Fibroblast of lung (primary cell): ENCODE data around the gene GLRA2. TPM values are rescaled to one million over a fixed set of nuclear protein-coding genes. Genes with fewer than 3 reads are reported as not detected.
A peak's percentile ranks its signal among the peaks of the same experiment; 100 is the strongest.

Experiments used
- DNase-seq, 2 donors: peaks; one replicate each; pipeline versions ENCODE4 v3.0.0 to v3.0.0-alpha.2; 2010; ENCODE audit warnings: low read depth in 2 of 2
- H2AFZ ChIP-seq: 2 replicates; pipeline ENCODE4 v1.5.1; 2012; ENCODE audit warnings: low read length, control low read depth, inconsistent platforms
- H3K27ac ChIP-seq: 2 replicates; pipeline ENCODE4 v1.5.1; 2011; ENCODE audit warnings: low read length, control low read depth; ENCODE audit not compliant: insufficient read depth
- H3K27me3 ChIP-seq: 2 replicates; pipeline ENCODE4 v1.5.1; 2011; ENCODE audit warnings: mild to moderate bottlenecking, low read length; ENCODE audit not compliant: control insufficient read depth, insufficient read depth
- H3K36me3 ChIP-seq: 2 replicates; pipeline ENCODE4 v1.5.1; 2011; ENCODE audit warnings: low read length; ENCODE audit not compliant: control insufficient read depth, insufficient read depth
- H3K4me1 ChIP-seq: 2 replicates; pipeline ENCODE4 v1.5.1; 2011; ENCODE audit warnings: low read length; ENCODE audit not compliant: control insufficient read depth, insufficient read depth; ENCODE audit errors: extremely low read depth
- H3K4me2 ChIP-seq: 2 replicates; pipeline ENCODE4 v1.5.1; 2011; ENCODE audit warnings: low read length, control low read depth; ENCODE audit not compliant: insufficient read depth; ENCODE audit errors: extremely low read depth
- H3K4me3 ChIP-seq, 4 experiments: fragments of 200-600 bp in 1 of 4; sonication (generic) in 1 of 4; replicated peaks in 1 of 4; 2 replicates each; pipeline ENCODE4 v1.5.1; 2011 to 2016; ENCODE audit warnings: low read length in 4 of 4, low read depth in 3 of 4, mild to moderate bottlenecking in 3 of 4, control low read depth in 2 of 4, inconsistent platforms in 1 of 4, mixed read lengths in 1 of 4; ENCODE audit not compliant: insufficient read depth in 1 of 4; ENCODE audit errors: control extremely low read depth in 1 of 4
- H3K79me2 ChIP-seq: 2 replicates; pipeline ENCODE4 v1.5.1; 2012; ENCODE audit warnings: mild to moderate bottlenecking, low read length, inconsistent platforms; ENCODE audit not compliant: control insufficient read depth, insufficient read depth
- H3K9ac ChIP-seq: 2 replicates; pipeline ENCODE4 v1.5.1; 2011; ENCODE audit warnings: mild to moderate bottlenecking, low read length, control low read depth; ENCODE audit not compliant: insufficient read depth
- H3K9me3 ChIP-seq: 2 replicates; pipeline ENCODE4 v1.5.1; 2012; ENCODE audit warnings: low read depth, low read length; ENCODE audit not compliant: control insufficient read depth, insufficient read depth
- H4K20me1 ChIP-seq: 2 replicates; pipeline ENCODE4 v1.5.1; 2011; ENCODE audit warnings: low read length; ENCODE audit not compliant: control insufficient read depth, insufficient read depth; ENCODE audit errors: extremely low read depth
- EZH2 ChIP-seq: IDR thresholded peaks from 2 replicates; pipeline ENCODE4 v1.5.1; 2012; ENCODE audit warnings: low read length, control low read depth, mild to moderate bottlenecking; ENCODE audit errors: missing control alignments
- polyA plus RNA-seq, 2 donors: library from polyadenylated mRNA; depleted of rRNA in 1 of 2; stranded (reverse) in 1 of 2; unstranded in 1 of 2; fragments of >200 nt; gene quantifications; 2 replicates each; pipeline ENCODE4 v1.2.1, GENCODE V29; 2011 to 2012; ENCODE audit warnings: missing spikeins in 1 of 2
- total RNA-seq: library from RNA; depleted of rRNA; stranded (reverse); fragments of >200 nt; gene quantifications from 2 replicates; pipeline ENCODE4 v1.2.1, GENCODE V29; 2014
- TF ChIP-seq, protein P1 (sequence below), 2 donors: IDR thresholded peaks in 1 of 2; conservative IDR thresholded peaks in 1 of 2; 1 replicate in 1 of 2; 2 replicates in 1 of 2; pipeline ENCODE4 v1.5.1; 2011 to 2012; ENCODE audit warnings: low read length in 2 of 2, control low read depth in 1 of 2, inconsistent platforms in 1 of 2, low read depth in 1 of 2, mild to moderate bottlenecking in 1 of 2

Gene GLRA2
- total and polyA plus RNA-seq, 2 donors (not counting 1 experiment from before 2014, with no cell fraction given): not detected

DNA sequence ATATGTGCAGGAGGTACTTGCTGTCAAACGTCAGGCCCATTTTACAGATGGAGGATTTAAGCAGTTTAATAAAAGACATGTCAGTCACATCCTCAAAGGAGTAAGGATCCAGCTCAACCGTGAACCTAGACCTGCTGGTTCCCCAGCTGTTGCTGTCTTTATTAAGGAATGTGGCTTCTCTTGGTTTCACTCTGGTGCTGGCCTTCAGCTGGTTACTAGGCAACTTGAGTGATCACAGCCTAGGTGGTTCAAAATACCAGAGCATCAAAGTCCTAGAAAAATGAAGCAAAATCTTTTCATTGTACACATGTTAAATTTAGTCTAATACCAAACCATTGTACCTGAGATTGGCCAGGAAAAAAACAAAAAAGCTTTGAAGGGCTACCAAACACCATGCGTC lies 32.7 kb upstream of the GLRA2 start:
- no peaks in the 10 kb centered on the region for H4K20me1 ChIP-seq
- no peak overlapping the region for H3K27ac ChIP-seq
- H3K4me1 ChIP-seq: no peaks in the 10 kb centered on the region
- no peak overlapping the region for H3K9ac ChIP-seq
- no peak overlapping the region for H3K4me2 ChIP-seq
- H3K79me2 ChIP-seq: no peaks in the 10 kb centered on the region
- H3K9me3 ChIP-seq: no peaks in the 10 kb centered on the region
- no peaks in the 10 kb centered on the region for H3K36me3 ChIP-seq
- TF ChIP-seq EZH2: no peak
- TF ChIP-seq, protein P1, sequence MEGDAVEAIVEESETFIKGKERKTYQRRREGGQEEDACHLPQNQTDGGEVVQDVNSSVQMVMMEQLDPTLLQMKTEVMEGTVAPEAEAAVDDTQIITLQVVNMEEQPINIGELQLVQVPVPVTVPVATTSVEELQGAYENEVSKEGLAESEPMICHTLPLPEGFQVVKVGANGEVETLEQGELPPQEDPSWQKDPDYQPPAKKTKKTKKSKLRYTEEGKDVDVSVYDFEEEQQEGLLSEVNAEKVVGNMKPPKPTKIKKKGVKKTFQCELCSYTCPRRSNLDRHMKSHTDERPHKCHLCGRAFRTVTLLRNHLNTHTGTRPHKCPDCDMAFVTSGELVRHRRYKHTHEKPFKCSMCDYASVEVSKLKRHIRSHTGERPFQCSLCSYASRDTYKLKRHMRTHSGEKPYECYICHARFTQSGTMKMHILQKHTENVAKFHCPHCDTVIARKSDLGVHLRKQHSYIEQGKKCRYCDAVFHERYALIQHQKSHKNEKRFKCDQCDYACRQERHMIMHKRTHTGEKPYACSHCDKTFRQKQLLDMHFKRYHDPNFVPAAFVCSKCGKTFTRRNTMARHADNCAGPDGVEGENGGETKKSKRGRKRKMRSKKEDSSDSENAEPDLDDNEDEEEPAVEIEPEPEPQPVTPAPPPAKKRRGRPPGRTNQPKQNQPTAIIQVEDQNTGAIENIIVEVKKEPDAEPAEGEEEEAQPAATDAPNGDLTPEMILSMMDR (conservative IDR thresholded peaks at IDR 0.05 in 1 of 2, IDR thresholded peaks at IDR 0.05 in 1 of 2; ENCODE audit: low read depth in 1 of 2, low read length in 2 of 2): no peak
- H3K4me3 ChIP-seq: peak overlapping the region in 2 of 4 experiments; percentile 44 to 54
- no peaks in the 10 kb centered on the region for H3K27me3 ChIP-seq
- no peak for DNase-seq
- peak overlapping the region; percentile 29 for H2AFZ ChIP-seq

DNA sequence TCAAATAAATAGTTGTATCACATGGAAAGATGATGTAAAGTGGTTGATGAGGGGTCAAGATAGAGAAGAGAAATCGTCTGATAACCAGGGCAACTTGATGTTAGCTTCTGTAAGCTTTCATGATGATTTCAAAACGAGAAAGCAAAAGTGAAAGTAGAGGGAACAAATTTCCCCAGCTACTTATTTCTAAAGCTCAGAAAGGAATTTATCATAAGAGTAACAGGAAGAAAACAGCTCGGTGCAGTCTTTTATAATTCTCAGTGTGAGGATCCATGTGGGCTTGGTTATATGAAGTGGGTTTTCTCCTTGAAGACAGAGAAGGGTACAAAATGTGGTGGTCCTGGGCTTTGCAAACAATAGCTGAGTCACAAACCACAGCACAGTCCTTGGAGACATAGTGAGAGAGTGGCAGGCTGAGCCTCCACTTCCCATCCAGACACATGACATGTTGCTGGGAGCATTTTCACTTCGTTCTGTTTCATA lies 32.1 kb upstream of the GLRA2 start:
- H3K27ac ChIP-seq: peak overlapping the region; percentile 20
- H4K20me1 ChIP-seq: no peaks in the 10 kb centered on the region
- H2AFZ ChIP-seq: peak overlapping the region; percentile 78
- no peak overlapping the region for H3K9ac ChIP-seq
- H3K4me3 ChIP-seq: peak overlapping the region; percentile 4 to 54 (median 29)
- no peaks in the 10 kb centered on the region for H3K27me3 ChIP-seq
- H3K4me1 ChIP-seq: no peaks in the 10 kb centered on the region
- H3K36me3 ChIP-seq: no peaks in the 10 kb centered on the region
- peak overlapping the region; percentile 68 for H3K4me2 ChIP-seq
- DNase-seq: peak in 1 of 2 donors; percentile 48
- TF ChIP-seq, protein P1 (conservative IDR thresholded peaks at IDR 0.05 in 1 of 2, IDR thresholded peaks at IDR 0.05 in 1 of 2; ENCODE audit: low read depth in 1 of 2, low read length in 2 of 2): no peak
- TF ChIP-seq EZH2: no peak
- H3K9me3 ChIP-seq: no peaks in the 10 kb centered on the region
- H3K79me2 ChIP-seq: no peaks in the 10 kb centered on the region

DNA sequence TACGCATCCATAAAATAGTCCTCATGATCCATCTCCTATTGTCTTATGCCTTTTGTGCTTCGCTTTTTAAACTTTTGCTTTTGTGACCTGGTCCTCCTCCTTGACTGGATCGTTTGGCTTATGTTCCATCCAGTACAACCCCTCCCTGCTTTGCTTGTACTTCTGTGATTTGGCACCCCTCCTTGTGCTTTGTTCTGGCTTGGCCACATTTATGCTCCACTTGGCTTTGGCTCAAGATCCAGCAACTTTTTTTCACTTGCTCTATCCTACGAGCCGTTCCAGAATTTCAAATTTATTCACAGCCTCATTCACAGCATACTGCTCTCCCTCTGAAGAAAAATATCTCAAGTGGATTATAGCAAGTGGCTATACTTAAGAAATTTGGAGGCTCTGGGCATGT lies 28.0 kb upstream of the GLRA2 start:
- Histone ChIP-seq H3K9me3 (no peaks in the 10 kb centered on the region), H3K4me3 (no peak overlapping the region), H2AFZ (no peak overlapping the region), H3K79me2 (no peaks in the 10 kb centered on the region), H3K4me1 (no peaks in the 10 kb centered on the region), H3K36me3 (no peaks in the 10 kb centered on the region), H3K27me3 (no peaks in the 10 kb centered on the region), H4K20me1 (no peaks in the 10 kb centered on the region), H3K27ac (no peak overlapping the region), H3K9ac (no peak overlapping the region), H3K4me2 (no peak overlapping the region)
- DNase-seq: no peak
- TF ChIP-seq, protein P1 (conservative IDR thresholded peaks at IDR 0.05 in 1 of 2, IDR thresholded peaks at IDR 0.05 in 1 of 2; ENCODE audit: low read depth in 1 of 2, low read length in 2 of 2): no peak
- no peak for TF ChIP-seq EZH2
